DOHH2 (cell line): ENCODE data around the gene RNF213.
"Not testable (repeated sequence)": the region's sequence is repeated elsewhere in the genome, so short reads cannot be mapped to it uniquely, and the experiment has no call there.

Experiments used
- H3F3A ChIP-seq: fragments of 200-600 bp; sonication (generic), shearing (Covaris generic); 2 replicates; pipeline ENCODE4 v1.6.0; 2016; ENCODE audit warnings: antibody characterized with exemption, mild to moderate bottlenecking; ENCODE audit not compliant: control insufficient read depth, insufficient read depth
- H3K27ac ChIP-seq: fragments of 200-600 bp; sonication (generic); 2 replicates; pipeline ENCODE4 v1.5.1; 2014; ENCODE audit warnings: low read depth, mild to moderate bottlenecking, low read length, moderate library complexity
- H3K27me3 ChIP-seq: fragments of 200-600 bp; sonication (generic); 2 replicates; pipeline ENCODE4 v1.6.1; 2014; ENCODE audit warnings: mild to moderate bottlenecking, low read length, mixed read lengths; ENCODE audit not compliant: control insufficient read depth
- H3K36me3 ChIP-seq: fragments of 200-600 bp; sonication (generic); 2 replicates; pipeline ENCODE4 v1.6.1; 2014; ENCODE audit warnings: mild to moderate bottlenecking, low read length, moderate library complexity, mixed read lengths; ENCODE audit not compliant: control insufficient read depth
- H3K4me1 ChIP-seq: fragments of 200-600 bp; sonication (generic); 2 replicates; pipeline ENCODE4 v1.6.1; 2014; ENCODE audit warnings: mild to moderate bottlenecking, low read length, mixed read lengths; ENCODE audit not compliant: control insufficient read depth
- H3K4me2 ChIP-seq: fragments of 200-600 bp; sonication (generic); 2 replicates; pipeline ENCODE4 v1.6.0; 2014; ENCODE audit warnings: mild to moderate bottlenecking, low read length, moderate library complexity
- H3K4me3 ChIP-seq: fragments of 200-600 bp; sonication (generic); 2 replicates; pipeline ENCODE4 v1.5.1; 2014; ENCODE audit warnings: mild to moderate bottlenecking, low read length, mixed read lengths
- H3K79me2 ChIP-seq: fragments of 200-600 bp; sonication (generic); 2 replicates; pipeline ENCODE4 v1.6.1; 2014; ENCODE audit warnings: mild to moderate bottlenecking, low read length, mixed read lengths; ENCODE audit not compliant: control insufficient read depth
- H3K9me2 ChIP-seq: fragments of 200-600 bp; sonication (generic); replicated peaks from 2 replicates; pipeline ENCODE4 v1.6.1; 2014; ENCODE audit warnings: mild to moderate bottlenecking, low read length, mixed read lengths; ENCODE audit not compliant: control insufficient read depth
- H3K9me3 ChIP-seq: fragments of 200-600 bp; sonication (generic); 2 replicates; pipeline ENCODE4 v1.6.1; 2014; ENCODE audit warnings: antibody characterized with exemption, low read length, mixed read lengths; ENCODE audit not compliant: control insufficient read depth, insufficient read depth
- H4K20me1 ChIP-seq: fragments of 200-600 bp; sonication (generic); 2 replicates; pipeline ENCODE4 v1.6.0; 2014; ENCODE audit warnings: low read depth, mild to moderate bottlenecking, antibody characterized with exemption, low read length, moderate library complexity; ENCODE audit not compliant: control insufficient read depth, insufficient read depth
- CTCF ChIP-seq: fragments of 200-600 bp; sonication (generic); IDR thresholded peaks from one replicate; pipeline ENCODE4 v1.5.1; 2014; ENCODE audit warnings: antibody characterized with exemption, mild to moderate bottlenecking, low read depth, low read length; ENCODE audit not compliant: poor library complexity, severe bottlenecking
- EZH2phosphoT487 ChIP-seq: fragments of 200-600 bp; sonication (generic); IDR thresholded peaks from 2 replicates; pipeline ENCODE4 v1.6.1; 2017; ENCODE audit warnings: borderline replicate concordance, mild to moderate bottlenecking, antibody characterized with exemption, low read length, moderate library complexity, mixed read lengths

The RNF213 gene

GRCh38 chr17:80254396-80255251 is 6.0 kb upstream of the RNF213 start:
- Histone ChIP-seq H3K79me2 (no peaks in the 10 kb centered on the region), H3K9me3 (no peaks in the 10 kb centered on the region), H3K4me2 (no peak overlapping the region), H3K9me2 (no peaks in the 10 kb centered on the region), H3K36me3 (no peaks in the 10 kb centered on the region), H3K4me3 (no peak overlapping the region), H3K4me1 (no peaks in the 10 kb centered on the region), H4K20me1 (0 out of 2 replicates have a peak, but pooled peaks cover 4% of the 10 kb centered on the region), H3K27ac (no peak overlapping the region), H3K27me3 (peaks cover 21% of the 10 kb centered on the region), H3F3A (peaks cover 9% of the 10 kb centered on the region)
- TF ChIP-seq CTCF (no peak), EZH2phosphoT487 (no peak)

- TF ChIP-seq EZH2phosphoT487 (no peak), CTCF (no peak)
- H3K4me1 ChIP-seq = peaks cover 2% of the 10 kb centered on the region
These were observed 4.7 kb upstream of the RNF213 start for GRCh38 chr17:80256034-80256350.

GRCh38 chr17:80257716-80258213 is 2.9 kb upstream of the RNF213 start:
- Histone ChIP-seq H3K4me3 (no peak overlapping the region), H3K4me2 (no peak overlapping the region), H3K4me1 (peaks cover 15% of the 10 kb centered on the region), H3K79me2 (no peaks in the 10 kb centered on the region), H3K27me3 (peaks cover 47% of the 10 kb centered on the region), H3K9me2 (no peaks in the 10 kb centered on the region), H3K36me3 (no peaks in the 10 kb centered on the region), H3K9me3 (no peaks in the 10 kb centered on the region), H3K27ac (no peak overlapping the region), H3F3A (peaks cover 24% of the 10 kb centered on the region), H4K20me1 (peaks cover 4% of the 10 kb centered on the region; the same call in 1 of the 2 replicates)
- TF ChIP-seq CTCF (no peak), EZH2phosphoT487 (no peak)

More at GRCh38 chr17:80256034-80256350, 4.7 kb upstream of the RNF213 start:
- H3K79me2 ChIP-seq = no peaks in the 10 kb centered on the region
- no peak overlapping the region for H3K4me3 ChIP-seq
- H3K36me3 ChIP-seq = no peaks in the 10 kb centered on the region
- peaks cover 29% of the 10 kb centered on the region for H3K27me3 ChIP-seq
- H4K20me1 ChIP-seq = 0 out of 2 replicates have a peak, but pooled peaks cover 4% of the 10 kb centered on the region
- H3K9me3 ChIP-seq = no peaks in the 10 kb centered on the region
- peaks cover 12% of the 10 kb centered on the region for H3F3A ChIP-seq
- H3K27ac ChIP-seq = no peak overlapping the region
- no peaks in the 10 kb centered on the region for H3K9me2 ChIP-seq
- H3K4me2 ChIP-seq = no peak overlapping the region

- H3K9me2 ChIP-seq, H3K4me3 ChIP-seq, H4K20me1 ChIP-seq, H3K79me2 ChIP-seq, H3K27ac ChIP-seq, H3K4me2 ChIP-seq, H3K9me3 ChIP-seq, H3K36me3 ChIP-seq: not testable (repeated sequence)
- H3K4me1 ChIP-seq = peaks cover 20% of the 10 kb centered on the region
- H3K27me3 ChIP-seq = peaks cover 51% of the 10 kb centered on the region
- H3F3A ChIP-seq = peaks cover 24% of the 10 kb centered on the region
These were observed 2.4 kb upstream of the RNF213 start for GRCh38 chr17:80258296-80258695.
